HG03095 (cell line): ENCODE results near the gene GSG1L.
"Not testable (repeated sequence)": the region's sequence is repeated elsewhere in the genome, so short reads cannot be mapped to it uniquely, and the experiment has no call there.

ENCODE experiments used
- ATAC-seq: cut with Tn5 transposase; IDR thresholded peaks from one replicate; pipeline ENCODE4 v1.9.1; 2021; ENCODE audit warnings: moderate library complexity; ENCODE audit not compliant: unreplicated experiment

Gene GSG1L

DNA sequence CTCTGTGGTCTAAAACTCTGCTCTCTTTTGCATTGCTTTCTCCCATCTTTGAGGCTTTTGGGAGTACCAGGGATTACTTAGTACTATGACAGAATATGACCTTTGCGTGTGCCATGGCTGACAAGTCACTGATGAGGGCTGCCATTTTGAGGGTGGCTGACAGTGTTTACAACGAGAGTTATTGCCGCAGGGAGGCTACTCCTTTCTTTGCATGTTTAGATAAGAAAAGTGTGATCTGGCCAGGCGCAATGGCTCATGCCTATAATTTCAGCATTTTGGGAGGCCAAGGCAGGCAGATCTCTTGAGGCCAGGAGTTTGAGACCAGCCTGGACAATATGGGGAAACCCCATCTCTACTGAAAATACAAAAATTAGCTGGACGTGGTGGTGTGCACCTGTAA, 77.5 kb downstream of the GSG1L start:
- ATAC-seq = no peak

GRCh38 chr16:27984121-27984520, 79.4 kb downstream of the GSG1L start:
- ATAC-seq = no peak

DNA sequence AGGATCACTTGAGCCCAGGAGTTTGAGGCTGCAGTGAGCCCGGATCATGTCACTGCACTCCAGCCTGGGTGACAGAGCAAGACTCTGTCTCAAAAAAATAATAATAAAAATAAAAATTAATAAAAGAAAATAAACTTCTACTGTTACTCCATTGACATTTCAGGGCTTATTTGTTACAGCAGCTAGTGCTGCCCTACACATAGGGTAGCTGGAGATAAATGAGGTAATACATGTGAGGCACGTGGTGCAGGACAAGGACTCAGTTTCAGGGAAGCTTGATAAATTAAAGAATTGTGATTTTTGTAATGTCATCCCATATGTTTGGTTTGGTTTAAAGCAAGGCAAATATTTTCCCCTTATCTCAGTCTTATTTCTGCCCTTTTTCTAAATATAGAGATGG, 80.3 kb downstream of the GSG1L start:
- no peak for ATAC-seq

DNA sequence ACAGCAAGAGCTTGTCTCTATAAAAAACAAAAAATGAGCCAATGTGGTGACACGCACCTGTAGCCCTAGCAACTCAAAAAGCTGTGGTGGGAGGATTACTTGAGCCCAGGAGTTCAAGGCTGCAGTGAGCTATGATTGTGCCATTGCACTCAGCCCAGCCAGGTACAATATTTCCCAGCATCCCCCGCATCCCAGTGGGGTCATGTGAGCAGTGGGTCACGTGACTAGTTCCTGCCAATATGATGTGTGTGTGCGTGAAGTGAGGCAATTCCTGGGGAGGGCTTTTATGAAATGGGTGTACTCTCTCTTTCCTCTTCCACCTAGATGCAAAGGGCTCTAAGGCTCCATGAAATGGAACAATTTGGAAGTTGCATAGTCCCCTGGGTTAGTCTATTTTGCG, 81.3 kb downstream of the GSG1L start:
- no peak for ATAC-seq

DNA sequence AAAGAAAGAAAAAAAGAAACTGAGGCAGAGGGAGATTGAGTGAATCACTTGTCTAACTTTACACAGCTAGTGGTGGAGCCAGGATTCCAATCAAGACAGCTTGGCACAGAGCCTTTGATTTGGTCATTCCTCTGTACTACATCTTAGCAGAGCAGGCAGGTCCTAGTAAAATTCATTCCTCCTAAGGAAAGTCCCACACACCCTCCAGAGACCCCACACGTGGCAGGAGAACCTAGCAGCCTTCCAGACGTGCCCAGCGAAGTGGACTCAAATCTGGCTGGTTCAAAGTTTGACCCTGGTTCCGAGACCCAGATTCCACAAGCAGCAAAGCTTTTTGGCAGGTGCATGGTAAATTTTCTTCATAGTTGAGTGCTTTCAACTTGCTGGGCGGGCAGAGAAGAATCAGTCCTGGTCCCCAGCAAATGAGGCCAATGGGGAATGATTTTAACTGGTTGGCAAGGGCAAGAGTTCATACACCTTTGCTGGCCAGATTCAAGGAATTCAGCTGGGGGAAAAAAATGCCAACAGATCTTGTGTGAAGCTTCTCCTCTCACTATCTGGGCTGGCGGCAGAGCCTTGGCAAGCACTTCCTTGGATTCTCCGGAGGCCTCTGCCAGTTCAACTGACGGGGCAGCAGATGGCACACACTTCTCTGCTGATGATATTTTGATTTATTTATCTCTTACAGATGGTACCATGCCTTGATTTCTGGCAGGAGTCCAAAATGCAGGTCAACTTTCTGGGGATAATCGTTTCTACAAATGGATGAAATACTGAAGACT, 82.4 kb downstream of the GSG1L start:
- ATAC-seq = no peak

DNA sequence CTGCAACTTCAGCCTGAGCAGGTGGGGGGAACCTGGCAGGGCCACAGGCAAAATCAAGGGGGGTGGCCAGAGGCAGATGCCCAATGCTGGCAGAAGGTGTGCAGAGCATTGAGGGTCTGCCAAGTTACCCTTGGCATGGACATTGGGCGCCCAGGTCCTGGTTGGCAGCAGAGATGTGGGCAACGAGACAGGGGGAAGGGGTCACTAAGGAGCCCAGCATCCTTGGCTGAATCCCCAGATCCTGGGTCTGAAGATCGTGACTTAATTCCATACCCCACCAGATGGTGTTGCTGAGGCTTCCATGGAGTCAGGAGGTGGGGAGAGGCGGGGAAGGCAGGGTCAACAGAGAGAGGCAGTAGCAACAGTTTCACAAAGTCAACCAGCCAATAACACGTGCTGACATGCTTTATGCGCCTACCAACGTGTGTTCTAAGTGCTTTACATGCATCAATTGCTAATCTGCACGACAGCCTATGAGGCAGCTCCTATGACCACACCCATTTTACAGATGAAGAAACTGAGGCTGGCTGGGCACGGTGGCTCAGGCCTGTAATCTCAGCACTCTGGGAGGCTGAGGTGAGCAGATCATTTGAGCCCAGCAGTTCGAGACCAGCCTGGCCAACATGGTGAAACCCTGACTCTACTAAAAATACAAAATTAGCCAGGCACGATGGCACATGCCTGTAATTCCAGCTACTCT, 83.3 kb downstream of the GSG1L start:
- ATAC-seq = no peak

GRCh38 chr16:27979668-27980067, 83.8 kb downstream of the GSG1L start:
- not testable (repeated sequence) for ATAC-seq

GRCh38 chr16:27978876-27979275, 84.6 kb downstream of the GSG1L start:
- ATAC-seq = no peak

- no peak for ATAC-seq
Observed at GRCh38 chr16:27977966-27978365, 85.5 kb downstream of the GSG1L start.

DNA sequence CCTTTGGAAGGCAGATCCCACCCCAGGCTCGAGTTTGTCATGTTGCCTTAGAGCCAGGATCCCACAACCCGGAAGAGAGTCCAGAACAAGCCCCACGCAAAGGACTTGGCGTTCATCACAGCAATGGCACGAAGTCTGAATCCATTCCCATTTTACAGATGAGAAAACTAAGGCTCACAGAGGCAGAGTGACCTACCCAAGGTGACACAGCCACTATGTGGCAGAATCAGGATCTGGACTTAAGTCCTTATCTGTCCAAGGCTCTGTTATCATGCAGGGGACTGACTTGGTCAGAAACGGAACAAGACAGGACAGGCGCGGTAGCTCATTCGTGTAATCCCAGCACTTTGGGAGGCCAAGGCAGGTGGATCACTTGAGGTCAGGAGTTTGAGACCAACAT, 86.5 kb downstream of the GSG1L start:
- no peak for ATAC-seq

DNA sequence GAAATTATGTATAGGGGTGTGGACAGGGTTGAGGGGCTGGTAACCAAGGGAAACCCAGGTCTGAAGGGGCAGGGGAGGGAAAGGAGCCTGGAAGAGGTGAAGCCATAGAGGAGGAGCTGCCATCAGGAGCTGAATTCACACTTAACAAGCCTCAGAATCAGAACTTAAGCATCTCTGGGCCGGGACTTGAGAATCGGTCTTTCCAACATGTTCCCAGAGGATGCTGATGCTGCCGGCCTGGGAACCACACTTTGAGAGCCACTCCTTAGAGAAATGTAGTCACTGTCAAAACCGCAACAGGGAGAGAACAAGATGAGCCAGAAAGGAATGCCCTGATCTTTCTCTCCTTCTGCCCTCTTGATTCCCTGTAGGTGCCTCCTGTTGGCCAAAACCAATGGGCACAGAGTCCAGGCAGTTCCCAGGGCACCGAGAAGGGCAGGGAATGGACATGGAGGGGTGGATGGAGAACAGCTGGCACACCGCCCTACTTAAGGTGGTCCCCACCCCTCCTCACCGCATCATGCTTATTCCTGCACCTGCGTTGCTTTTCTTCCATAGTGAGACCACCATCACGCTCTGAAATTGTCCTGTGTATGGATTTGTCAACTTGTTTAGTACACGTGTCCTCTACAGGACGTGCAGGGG, 88.5 kb downstream of the GSG1L start:
- ATAC-seq = no peak

- no peak for ATAC-seq
Observed at GRCh38 chr16:27973678-27974077, 89.8 kb downstream of the GSG1L start.

DNA sequence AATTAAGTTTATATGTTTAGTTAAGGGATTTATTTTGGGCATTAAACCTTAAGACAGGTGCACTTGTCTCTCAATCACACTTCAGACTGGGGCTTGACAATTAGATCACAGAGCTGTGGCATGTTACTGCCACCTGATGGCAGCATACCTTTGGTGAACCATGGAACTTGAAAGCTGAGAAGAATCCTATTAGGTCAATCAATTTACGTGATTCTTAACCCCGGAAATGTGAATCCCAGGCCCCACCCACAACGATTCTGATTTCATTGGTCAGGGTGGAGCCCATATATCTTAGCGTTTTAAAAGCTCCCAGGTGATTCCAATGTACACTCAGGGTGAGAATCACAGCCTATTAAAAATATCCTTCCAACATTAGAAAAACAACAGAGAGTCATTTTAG, 91.0 kb downstream of the GSG1L start:
- ATAC-seq = no peak

- no peak for ATAC-seq
Observed at GRCh38 chr16:27969574-27969973, 93.9 kb downstream of the GSG1L start.

DNA sequence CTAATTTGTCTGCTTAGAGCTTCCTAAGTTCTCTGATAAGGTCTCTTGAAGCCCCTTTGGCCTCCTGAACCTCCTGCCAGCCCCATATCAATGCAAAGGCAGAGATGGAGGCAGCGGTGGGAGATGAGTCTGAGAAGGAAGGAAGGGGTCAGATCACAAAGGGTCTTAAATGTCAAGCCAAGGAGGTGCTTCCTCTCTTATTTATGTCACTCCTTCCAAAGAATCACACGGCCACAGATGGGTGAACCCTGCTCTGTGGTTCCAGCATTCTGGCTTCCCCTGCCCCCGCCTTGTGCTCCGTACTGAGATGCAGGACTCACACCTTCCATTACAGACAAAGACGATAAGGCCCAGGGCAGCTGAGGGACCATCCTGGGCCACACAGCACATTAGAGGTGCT, 96.3 kb downstream of the GSG1L start:
- no peak for ATAC-seq

GRCh38 chr16:27966756-27967155, 96.8 kb downstream of the GSG1L start:
- no peak for ATAC-seq

DNA sequence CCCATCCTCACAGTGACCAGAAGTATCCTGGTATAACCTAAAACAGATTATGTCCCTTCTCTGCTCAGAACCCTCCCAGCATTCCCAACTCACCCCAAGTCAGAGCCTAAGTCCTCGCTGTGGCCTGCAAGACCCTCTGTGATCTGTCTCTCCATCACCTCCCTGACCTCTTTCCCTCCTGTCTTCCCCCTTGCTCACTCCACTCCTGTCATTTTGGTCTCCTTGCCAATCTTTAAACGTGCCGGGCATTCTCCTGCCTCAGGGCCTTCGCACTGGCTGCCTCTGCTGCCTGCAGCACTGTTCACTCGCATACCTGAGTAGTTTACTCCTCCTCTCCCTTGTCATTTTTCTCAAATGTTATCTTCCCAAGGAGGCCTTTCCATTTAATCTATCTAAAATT, 97.7 kb downstream of the GSG1L start:
- no peak for ATAC-seq

- ATAC-seq = no peak
Observed at GRCh38 chr16:27963471-27963965, 100.0 kb downstream of the GSG1L start.

GRCh38 chr16:27962197-27962596, 101.3 kb downstream of the GSG1L start:
- no peak for ATAC-seq

- ATAC-seq = no peak
Observed at GRCh38 chr16:27961296-27961620, 102.3 kb downstream of the GSG1L start.

DNA sequence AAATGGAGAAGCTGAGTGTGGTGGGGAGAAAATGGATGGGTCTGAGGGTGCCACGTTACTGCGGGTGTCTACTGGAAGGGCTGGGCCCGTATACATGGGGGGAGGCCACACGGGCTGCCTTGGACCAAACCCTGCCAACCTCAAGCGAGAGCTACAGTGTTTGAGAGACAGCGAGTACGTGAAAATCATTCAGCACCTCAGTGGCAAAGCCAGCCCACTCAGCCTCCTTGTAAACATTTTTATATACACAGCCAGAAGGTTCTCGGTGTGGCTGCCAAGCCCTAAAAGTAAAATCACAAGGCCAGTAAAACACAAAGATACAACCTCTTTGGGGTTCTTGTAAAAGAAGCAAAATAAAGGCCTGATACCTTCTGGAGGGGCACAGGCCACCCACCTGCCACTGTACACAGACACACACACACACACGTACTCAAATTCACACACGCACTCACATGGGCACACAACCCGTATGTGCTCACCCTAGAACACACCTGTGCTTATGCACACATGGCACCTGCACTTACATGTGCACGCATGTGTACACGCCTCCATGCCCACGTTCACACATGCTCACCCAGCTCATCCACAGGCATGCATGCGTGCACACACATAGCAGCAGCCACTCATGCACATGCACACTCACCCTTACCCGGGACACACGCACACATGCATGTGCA, 102.8 kb downstream of the GSG1L start:
- no peak for ATAC-seq

- ATAC-seq = no peak
Observed at GRCh38 chr16:27959914-27960313, 103.6 kb downstream of the GSG1L start.
